HG03060 (cell line): ENCODE measurements around the gene BIRC5.
"Not testable (repeated sequence)": the region's sequence is repeated elsewhere in the genome, so short reads cannot be mapped to it uniquely, and the experiment has no call there.

Experiments
- ATAC-seq: cut with Tn5 transposase; IDR thresholded peaks from one replicate; pipeline ENCODE4 v1.9.1; 2021; ENCODE audit warnings: low read depth, moderate number of reproducible peaks; ENCODE audit not compliant: unreplicated experiment

Gene BIRC5

GRCh38 chr17:78214016-78214705, at the start of gene BIRC5:
TSS of gene BIRC5 (plus strand) at chr17:78214253. CDS start at chr17:78214317, 64 bp downstream.
- ATAC-seq: no peak

- no peak for ATAC-seq
Observed at GRCh38 chr17:78164748-78165607, 49.1 kb upstream of the BIRC5 start.

GRCh38 chr17:78166416-78166815, 47.6 kb upstream of the BIRC5 start:
- no peak for ATAC-seq

GRCh38 chr17:78168242-78168902, 45.7 kb upstream of the BIRC5 start, which contains the start of gene SYNGR2:
TSS of gene SYNGR2 (plus strand) at chr17:78168581. CDS start at chr17:78168617, 36 bp downstream.
- ATAC-seq: no peak

GRCh38 chr17:78168903-78169793, 44.9 kb upstream of the BIRC5 start:
- no peak for ATAC-seq

- ATAC-seq: no peak
Observed at GRCh38 chr17:78170692-78171590, 43.1 kb upstream of the BIRC5 start.

- not testable (repeated sequence) for ATAC-seq
Observed at GRCh38 chr17:78171591-78172248, 42.3 kb upstream of the BIRC5 start.

- ATAC-seq: no peak
Observed at GRCh38 chr17:78172249-78173051, 41.6 kb upstream of the BIRC5 start.

- no peak for ATAC-seq
Observed at GRCh38 chr17:78173097-78173715, 40.8 kb upstream of the BIRC5 start.

- ATAC-seq: no peak
Observed at GRCh38 chr17:78174346-78174869, 39.6 kb upstream of the BIRC5 start.

- no peak for ATAC-seq
Observed at GRCh38 chr17:78174870-78175642, 39.0 kb upstream of the BIRC5 start.

- ATAC-seq: no peak
Observed at GRCh38 chr17:78175643-78175981, 38.4 kb upstream of the BIRC5 start.

GRCh38 chr17:78176548-78177025, 37.5 kb upstream of the BIRC5 start:
- no peak for ATAC-seq

GRCh38 chr17:78179372-78179771, 34.7 kb upstream of the BIRC5 start:
- ATAC-seq: no peak

GRCh38 chr17:78180083-78180482, 34.0 kb upstream of the BIRC5 start:
- no peak for ATAC-seq

GRCh38 chr17:78180508-78180907, 33.5 kb upstream of the BIRC5 start:
- ATAC-seq: no peak
